Measurements from ENCODE around the gene SAMMSON.

The SAMMSON gene

DNA sequence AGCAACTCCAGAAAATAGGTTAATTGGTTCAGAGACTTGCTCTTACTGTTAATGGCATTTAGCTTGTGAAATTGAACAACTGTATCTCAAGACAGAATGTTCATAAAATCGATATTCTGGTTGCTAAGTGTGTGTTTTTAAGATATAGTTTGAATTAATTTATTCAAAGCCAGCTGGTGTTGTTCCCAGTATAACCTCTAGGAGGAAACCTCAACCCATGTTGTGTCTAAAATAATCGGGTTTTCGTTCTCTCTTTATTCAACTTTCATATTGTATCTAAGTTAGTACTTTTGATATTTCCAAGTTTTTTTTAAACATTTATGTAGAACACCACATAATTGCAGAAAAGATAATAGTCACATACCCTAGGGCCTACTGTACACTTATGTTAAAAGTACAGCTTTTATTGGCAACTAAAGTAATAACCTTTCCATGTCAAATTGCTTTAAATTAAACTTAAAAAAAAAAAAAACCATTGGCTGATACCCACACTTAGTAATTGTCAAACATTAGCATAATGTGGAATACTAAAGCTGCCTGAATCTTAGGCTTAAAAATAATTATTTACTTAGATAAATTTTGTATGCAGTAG lies 90.9 kb downstream of the SAMMSON start:
- DNase-seq (ENCODE audit: low read depth, low spot score) = no peak

DNA sequence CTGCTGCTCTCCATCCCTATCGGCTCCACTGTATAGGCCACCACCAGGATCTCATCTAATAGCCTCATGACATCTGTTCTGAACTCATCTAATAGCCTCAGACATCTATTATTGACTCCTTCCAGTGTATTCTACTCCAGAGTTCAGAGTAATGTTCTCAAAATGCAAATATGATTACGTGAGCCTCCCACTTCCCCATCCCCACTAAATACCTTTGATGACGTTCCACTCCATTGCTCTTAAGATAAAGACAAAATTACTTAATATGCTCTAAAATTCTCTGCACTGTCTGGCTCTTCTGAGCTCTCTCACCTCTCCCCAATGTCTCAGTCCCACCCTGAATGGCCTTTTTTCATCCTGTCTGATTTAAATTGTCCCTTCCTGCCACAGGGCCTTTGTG lies 94.7 kb downstream of the SAMMSON start:
- no peak for DNase-seq (ENCODE audit: low read depth, low spot score)

DNA sequence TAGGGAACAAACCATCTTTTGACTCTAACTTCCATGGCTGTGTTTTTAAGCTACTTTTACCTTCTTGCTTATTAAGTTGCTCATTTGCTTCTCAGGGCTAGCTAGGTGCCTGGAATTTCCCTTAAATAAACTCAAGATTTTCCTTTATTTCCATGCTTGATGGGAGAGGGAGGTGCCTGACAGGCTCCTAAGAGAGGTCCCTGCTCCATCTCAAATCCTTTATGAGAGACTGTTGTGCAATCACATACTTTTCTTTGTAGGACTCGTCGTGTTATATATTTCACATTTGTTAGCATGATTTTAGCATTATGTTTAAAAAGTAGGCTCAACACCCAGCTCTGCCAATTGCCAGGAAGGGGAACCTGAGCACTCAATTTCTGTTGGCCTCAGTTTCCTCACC lies 95.7 kb downstream of the SAMMSON start:
- no peak for DNase-seq (ENCODE audit: low read depth, low spot score)

DNA sequence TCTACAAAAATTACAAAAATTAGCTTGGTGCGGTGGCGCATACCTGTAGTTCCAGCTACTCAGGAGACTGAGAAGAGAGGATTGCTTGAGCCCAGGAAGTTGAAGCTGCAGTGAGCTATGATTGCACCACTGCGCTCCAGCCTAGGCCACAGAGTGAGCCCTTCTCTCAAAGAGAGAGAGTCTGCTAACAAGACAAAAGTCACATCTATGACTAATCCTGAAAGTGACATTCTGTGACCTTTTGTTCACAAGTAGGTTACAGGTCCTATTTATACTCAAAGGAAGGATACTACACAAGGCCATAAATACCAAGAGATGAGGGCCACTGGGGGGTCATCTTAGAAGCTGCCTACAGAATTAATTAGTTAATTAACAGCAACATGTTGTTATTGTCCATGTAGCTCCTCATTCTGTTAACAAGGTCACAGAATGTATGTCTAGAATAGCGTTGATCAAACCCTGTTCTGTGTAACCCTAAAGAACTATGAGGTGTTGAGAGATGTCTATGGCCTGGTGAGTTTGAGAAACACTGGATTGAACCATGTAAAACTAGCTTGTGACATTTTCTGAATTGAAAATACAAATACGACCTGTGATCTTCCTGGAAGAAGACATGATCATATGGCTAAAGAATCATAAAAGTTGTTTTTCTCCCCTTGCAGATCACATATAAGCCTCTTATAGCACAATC lies 97.0 kb downstream of the SAMMSON start:
- no peak for DNase-seq (ENCODE audit: low read depth, low spot score)

DNA sequence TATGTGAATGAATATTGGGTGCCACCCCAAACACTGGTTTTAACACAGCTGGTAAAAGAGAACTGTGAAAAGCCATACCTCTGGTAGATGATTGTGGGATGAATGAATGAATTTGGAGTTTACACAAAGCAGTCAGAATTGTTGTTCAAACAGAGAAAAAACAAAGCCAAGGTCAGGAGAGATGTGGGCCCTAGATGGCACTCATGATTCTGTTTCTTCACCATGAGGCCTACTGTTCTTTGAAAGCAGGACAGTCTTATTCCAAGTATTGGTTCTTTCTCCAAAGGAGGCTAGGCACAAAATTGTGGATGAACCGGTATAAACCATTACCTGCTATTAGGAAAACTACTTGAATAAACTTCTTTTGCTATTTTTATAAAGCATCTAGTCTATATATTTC lies 97.6 kb downstream of the SAMMSON start:
- DNase-seq (ENCODE audit: low read depth, low spot score) = no peak

DNA sequence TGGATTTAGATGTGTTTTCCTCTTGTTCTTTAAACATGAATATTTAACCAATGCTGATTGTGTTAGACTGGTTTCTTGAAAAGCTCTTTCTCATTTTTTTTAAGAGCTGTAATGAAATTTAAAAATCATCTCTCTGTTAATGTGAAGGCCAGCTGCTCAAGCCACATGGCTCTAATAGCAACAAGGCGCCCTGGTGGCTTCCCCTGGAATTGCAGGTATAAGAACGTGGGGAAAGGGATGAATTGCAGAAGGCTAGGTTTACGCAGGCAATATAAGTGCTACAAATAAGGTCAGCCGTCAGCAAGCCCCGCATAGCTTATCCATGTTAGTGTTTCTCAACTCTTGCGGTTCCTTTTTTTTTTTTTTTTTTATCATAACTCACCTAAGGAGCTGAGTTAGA lies 108.5 kb downstream of the SAMMSON start:
- DNase-seq (ENCODE audit: low read depth, low spot score) = no peak

DNA sequence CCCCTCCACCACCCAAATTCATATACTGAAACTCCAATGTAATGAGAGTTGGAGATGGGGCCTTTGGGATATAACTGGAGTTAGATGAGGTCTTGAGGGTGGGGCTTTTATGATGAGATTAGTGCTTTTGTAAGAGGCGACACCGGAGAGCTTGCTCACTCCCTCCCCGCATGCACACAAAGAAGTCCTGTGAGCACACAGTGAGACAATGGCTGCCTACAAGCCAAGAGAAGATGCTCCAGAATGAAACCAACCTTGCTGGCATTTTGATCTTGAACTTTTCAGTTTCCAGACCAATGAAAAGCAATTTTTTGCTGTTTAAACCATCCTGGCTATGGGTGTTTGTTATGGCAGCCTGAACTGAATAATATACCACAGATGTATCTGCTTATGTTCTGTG lies 109.0 kb downstream of the SAMMSON start:
- no peak for DNase-seq (ENCODE audit: low read depth, low spot score)

DNA sequence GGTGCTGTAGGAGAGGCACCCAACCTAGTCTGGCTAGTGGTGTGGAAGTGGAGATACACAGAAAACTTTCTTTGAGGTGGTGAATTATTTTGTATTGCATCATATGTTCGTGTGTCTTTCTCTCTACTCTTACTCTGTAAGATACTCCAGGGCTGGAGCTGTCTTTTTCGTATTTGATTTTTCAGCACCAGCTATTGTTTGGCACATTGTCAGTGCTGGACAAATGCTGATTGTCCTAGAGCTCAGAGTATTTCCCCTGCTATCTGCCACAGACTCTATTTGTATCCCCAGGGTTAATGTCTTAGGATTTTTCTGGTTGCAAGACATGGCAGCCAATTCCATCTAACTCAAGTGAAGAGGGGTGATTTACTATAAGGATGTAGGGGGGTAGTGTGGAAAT lies 110.5 kb downstream of the SAMMSON start:
- DNase-seq (ENCODE audit: low read depth, low spot score) = no peak

DNA sequence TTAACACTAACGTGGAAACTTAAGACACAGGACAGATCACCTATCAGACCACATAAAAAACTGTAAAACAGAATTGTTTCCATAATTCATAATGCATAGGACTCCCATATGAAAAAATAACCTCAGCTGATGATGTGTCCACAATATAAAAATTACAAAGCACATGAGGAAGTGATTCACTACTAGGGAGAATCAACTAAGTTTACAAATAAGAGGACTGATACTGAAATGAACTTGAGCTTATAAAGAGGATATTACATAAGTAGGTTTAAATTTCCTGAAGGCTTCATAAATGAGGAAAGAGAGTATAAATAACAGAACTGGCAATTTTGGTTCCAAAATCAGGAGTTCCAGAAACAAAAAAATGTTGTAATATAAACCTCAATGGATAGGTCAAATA lies 111.9 kb downstream of the SAMMSON start:
- no peak for DNase-seq (ENCODE audit: low read depth, low spot score)

DNA sequence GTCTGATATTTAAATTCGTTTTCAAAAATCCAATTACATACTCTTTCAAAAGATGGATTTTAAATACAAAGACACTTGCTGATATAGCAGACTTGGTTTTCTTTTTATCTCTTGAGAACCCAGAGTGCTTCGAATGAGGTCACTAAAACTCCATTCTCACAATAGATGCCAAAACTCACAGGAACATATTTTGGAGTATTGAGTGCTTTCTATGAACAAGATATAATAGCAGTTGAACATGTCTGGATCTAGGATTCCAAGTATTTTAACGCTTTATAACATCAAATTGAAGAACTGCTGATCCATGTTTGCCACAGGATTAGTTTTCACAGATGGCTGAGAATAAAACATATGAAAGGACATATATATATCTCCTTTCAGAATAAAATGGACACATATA lies 113.2 kb downstream of the SAMMSON start:
- no peak for DNase-seq (ENCODE audit: low read depth, low spot score)

DNA sequence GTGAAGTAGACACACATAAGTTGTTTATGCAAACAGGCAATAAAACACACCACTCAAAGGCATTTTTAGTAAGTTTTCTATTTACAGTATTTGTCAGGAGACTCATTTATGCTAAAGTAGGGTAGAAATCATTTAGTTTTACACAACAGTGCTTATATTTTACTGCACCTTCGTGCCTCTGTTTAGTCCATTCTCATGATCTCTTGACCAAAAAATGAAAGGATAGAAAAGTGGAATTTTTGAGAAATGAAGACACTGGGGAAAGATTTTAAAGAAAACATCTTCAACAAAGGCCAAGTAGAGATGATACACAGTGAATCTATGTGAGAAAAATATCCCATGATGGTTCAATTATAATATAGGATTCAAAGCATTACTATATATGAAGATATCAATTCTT lies 114.9 kb downstream of the SAMMSON start:
- no peak for DNase-seq (ENCODE audit: low read depth, low spot score)

DNA sequence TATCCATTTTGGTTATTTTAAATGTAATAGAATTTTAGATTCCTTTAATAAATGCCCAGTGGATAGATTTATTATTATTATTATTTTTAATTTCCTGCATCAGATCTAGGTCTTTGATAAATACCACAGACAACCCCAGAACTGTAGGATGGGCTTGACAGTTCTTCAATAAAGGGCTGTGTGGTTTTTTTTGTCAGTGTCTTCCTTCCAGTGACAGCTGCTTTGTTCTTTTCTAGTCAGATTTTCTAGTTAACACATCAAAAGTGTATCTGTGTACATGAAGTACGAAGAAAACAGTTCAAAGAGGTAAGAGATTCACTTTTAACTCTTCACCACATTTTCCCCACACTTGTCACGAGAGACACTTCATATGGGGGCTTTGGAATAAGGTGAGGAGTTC lies 120.3 kb downstream of the SAMMSON start:
- DNase-seq (ENCODE audit: low read depth, low spot score) = no peak
